Spleen (tissue), 7 donors: ENCODE measurements around the gene LSG1.

ENCODE experiments used
- POLR2A ChIP-seq, 3 donors: fragments of 450-650 bp; IDR thresholded peaks; one replicate each; pipeline ENCODE4 v1.5.1; 2017; ENCODE audit warnings: antibody characterized with exemption in 3 of 3, mild to moderate bottlenecking in 1 of 3
- POLR2AphosphoS5 ChIP-seq, 3 donors: sonication (generic); formaldehyde crosslinking; IDR thresholded peaks; one replicate each; pipeline ENCODE4 v1.5.1; 2017; ENCODE audit warnings: antibody characterized with exemption in 3 of 3
- TF ChIP-seq, protein P1 (sequence below), 11 experiments: fragments of 200-600 bp in 7 of 11; fragments of 450-650 bp in 4 of 11; sonication (generic) in 4 of 11; IDR thresholded peaks in 8 of 11; conservative IDR thresholded peaks in 3 of 11; 1 replicate in 7 of 11; 2 replicates in 4 of 11; pipeline versions ENCODE4 v1.4.0 to v1.8.0; 2016 to 2021; ENCODE audit warnings: antibody characterized with exemption in 11 of 11, inconsistent platforms in 4 of 11, mild to moderate bottlenecking in 1 of 11
- donor health status: DM: no; HTN: no; CAD: no; lungs with moderate emphysema.
- donor health status: DM: no; HTN: no; CAD: no.
- donor health status: DM: no; HTN: no; CAD: no.

DNA sequence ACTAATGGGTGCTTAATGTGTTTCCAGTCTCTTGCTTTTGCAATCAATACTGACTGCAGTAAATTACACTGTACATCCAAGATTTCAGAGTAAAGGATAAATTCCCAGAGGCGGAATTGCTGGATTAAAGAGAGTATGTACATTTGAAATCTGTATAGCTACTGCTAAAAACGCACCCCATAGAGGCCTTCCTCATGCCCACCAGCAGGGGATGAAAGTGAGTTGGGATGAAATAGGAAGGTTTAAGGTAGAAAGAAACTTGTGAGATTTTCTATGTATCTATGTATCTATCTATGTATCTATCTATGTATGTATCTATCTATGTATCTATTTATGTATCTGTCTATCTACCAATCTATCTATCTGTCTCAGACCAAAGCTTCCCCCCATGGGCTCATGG, 67.2 kb downstream of the LSG1 start:
- TF ChIP-seq, protein P1, sequence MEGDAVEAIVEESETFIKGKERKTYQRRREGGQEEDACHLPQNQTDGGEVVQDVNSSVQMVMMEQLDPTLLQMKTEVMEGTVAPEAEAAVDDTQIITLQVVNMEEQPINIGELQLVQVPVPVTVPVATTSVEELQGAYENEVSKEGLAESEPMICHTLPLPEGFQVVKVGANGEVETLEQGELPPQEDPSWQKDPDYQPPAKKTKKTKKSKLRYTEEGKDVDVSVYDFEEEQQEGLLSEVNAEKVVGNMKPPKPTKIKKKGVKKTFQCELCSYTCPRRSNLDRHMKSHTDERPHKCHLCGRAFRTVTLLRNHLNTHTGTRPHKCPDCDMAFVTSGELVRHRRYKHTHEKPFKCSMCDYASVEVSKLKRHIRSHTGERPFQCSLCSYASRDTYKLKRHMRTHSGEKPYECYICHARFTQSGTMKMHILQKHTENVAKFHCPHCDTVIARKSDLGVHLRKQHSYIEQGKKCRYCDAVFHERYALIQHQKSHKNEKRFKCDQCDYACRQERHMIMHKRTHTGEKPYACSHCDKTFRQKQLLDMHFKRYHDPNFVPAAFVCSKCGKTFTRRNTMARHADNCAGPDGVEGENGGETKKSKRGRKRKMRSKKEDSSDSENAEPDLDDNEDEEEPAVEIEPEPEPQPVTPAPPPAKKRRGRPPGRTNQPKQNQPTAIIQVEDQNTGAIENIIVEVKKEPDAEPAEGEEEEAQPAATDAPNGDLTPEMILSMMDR (IDR thresholded peaks at IDR 0.05 in 8 of 11, conservative IDR thresholded peaks at IDR 0.05 in 3 of 11) = no peak
- TF ChIP-seq POLR2AphosphoS5 (IDR thresholded peaks at IDR 0.05) (no peak), POLR2A (IDR thresholded peaks at IDR 0.05) (no peak)
